Astrocyte (in vitro differentiated cells and primary cell): ENCODE results near the gene NXPE3. TPM values are rescaled to one million over a fixed set of nuclear protein-coding genes. Genes with fewer than 3 reads are reported as not detected.
A peak's percentile ranks its signal among the peaks of the same experiment; 100 is the strongest.

ENCODE experiments used
- DNase-seq: peaks from one replicate; pipeline ENCODE4 v3.0.0-alpha.2; 2010; ENCODE audit warnings: low read depth
- FAIRE-seq: peaks from 2 replicates; lab custom pipeline; 2011; peaks lifted over from hg19 to GRCh38; lab: Jason Lieb, UNC
- H2AFZ ChIP-seq: 2 replicates; pipeline ENCODE4 v1.6.0; 2012; ENCODE audit warnings: low read depth, low read length, inconsistent platforms
- H3K27ac ChIP-seq: 2 replicates; pipeline ENCODE4 v1.5.1; 2011; ENCODE audit warnings: low read depth, low read length, inconsistent platforms
- H3K27me3 ChIP-seq: 2 replicates; pipeline ENCODE4 v1.6.0; 2011; ENCODE audit warnings: low read length, inconsistent platforms; ENCODE audit not compliant: insufficient read depth
- H3K36me3 ChIP-seq: 2 replicates; pipeline ENCODE4 v1.5.1; 2011; ENCODE audit warnings: low read length, inconsistent platforms; ENCODE audit not compliant: insufficient read depth
- H3K4me1 ChIP-seq: 2 replicates; pipeline ENCODE4 v1.5.1; 2011; ENCODE audit warnings: low read length, inconsistent platforms; ENCODE audit not compliant: insufficient read depth
- H3K4me2 ChIP-seq: 2 replicates; pipeline ENCODE4 v1.6.0; 2012; ENCODE audit warnings: low read length, inconsistent platforms
- H3K4me3 ChIP-seq: 2 replicates; pipeline ENCODE4 v1.5.1; 2011; ENCODE audit warnings: low read depth, mild to moderate bottlenecking, low read length, inconsistent platforms; ENCODE audit not compliant: insufficient read depth
- H3K79me2 ChIP-seq: 2 replicates; pipeline ENCODE4 v1.6.0; 2012; ENCODE audit warnings: mild to moderate bottlenecking, low read length, inconsistent platforms; ENCODE audit not compliant: insufficient read depth
- H3K9ac ChIP-seq: 2 replicates; pipeline ENCODE4 v1.6.0; 2012; ENCODE audit warnings: mild to moderate bottlenecking, low read length, inconsistent platforms
- H3K9me3 ChIP-seq: 2 replicates; pipeline ENCODE4 v1.5.1; 2012; ENCODE audit warnings: low read depth, mild to moderate bottlenecking, low read length, inconsistent platforms; ENCODE audit not compliant: insufficient read depth
- H4K20me1 ChIP-seq: 2 replicates; pipeline ENCODE4 v1.6.0; 2012; ENCODE audit warnings: low read length, inconsistent platforms; ENCODE audit not compliant: insufficient read depth
- H3K27ac Mint-ChIP-seq: one replicate; pipeline ENCODE4 v1.8.0; 2021; ENCODE audit warnings: mild to moderate bottlenecking, mixed read lengths; ENCODE audit not compliant: unreplicated experiment
- H3K27me3 Mint-ChIP-seq: one replicate; pipeline ENCODE4 v1.8.0; 2021; ENCODE audit warnings: low read depth, mixed read lengths; ENCODE audit not compliant: unreplicated experiment
- H3K36me3 Mint-ChIP-seq: one replicate; pipeline ENCODE4 v1.8.0; 2021; ENCODE audit warnings: low read depth, mixed read lengths; ENCODE audit not compliant: unreplicated experiment
- H3K4me1 Mint-ChIP-seq: one replicate; pipeline ENCODE4 v1.8.0; 2021; ENCODE audit warnings: low read depth, mixed read lengths; ENCODE audit not compliant: unreplicated experiment
- H3K4me3 Mint-ChIP-seq: one replicate; pipeline ENCODE4 v1.8.0; 2021; ENCODE audit warnings: mild to moderate bottlenecking, moderate library complexity, mixed read lengths; ENCODE audit not compliant: unreplicated experiment
- H3K9me3 Mint-ChIP-seq: one replicate; pipeline ENCODE4 v1.8.0; 2021; ENCODE audit warnings: mild to moderate bottlenecking, mixed read lengths; ENCODE audit not compliant: unreplicated experiment
- CTCF ChIP-seq: IDR thresholded peaks from 2 replicates; pipeline ENCODE4 v1.5.1; 2011; ENCODE audit warnings: low read depth, mild to moderate bottlenecking, inconsistent platforms, low read length, moderate library complexity; ENCODE audit not compliant: insufficient read depth
- EZH2 ChIP-seq: IDR thresholded peaks from 2 replicates; pipeline ENCODE4 v1.6.1; 2012; ENCODE audit warnings: mild to moderate bottlenecking, low read length, inconsistent platforms; ENCODE audit not compliant: insufficient read depth
- total RNA-seq: library from RNA; stranded (reverse); gene quantifications from 2 replicates; pipeline ENCODE4 v1.2.1, GENCODE V29; 2021

The NXPE3 gene
- total RNA-seq, 1 donor from 2014 or later: 46.4 TPM

DNA sequence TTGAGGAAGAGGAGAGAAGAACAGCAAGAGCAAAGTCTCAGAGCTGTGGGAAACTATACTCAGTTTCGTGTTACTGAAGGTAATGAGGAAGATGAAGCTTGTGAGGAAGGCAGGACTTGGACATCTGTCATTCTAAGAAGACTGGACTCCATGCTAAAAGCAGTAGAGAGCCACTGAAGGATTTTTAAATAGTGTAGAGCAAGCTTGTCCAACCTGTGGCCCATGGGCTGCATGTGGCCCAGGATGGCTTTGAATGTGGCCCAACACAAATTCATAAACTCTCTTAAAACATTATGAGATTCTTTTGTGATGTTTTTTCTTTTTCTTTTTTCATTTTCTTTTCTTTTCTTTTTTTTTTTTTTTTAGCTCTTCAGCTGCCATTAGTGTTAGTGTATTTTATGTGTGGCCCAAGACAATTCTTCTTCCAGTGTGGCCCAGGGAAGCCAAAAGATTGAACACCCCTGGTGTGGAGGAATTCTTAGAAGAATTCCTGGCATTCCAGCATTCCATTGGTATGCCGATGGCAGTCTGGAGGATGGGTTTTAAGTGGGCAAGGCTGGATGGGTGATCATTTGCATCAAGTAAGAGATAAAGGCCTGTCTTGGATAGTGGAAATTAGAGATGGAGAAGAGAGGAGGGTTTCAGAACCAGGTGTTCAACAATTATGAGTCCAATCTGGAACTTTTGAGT, 63.4 kb downstream of the NXPE3 start:
- Mint-ChIP-seq H3K36me3 (no peaks in the 10 kb centered on the region), H3K4me1 (peaks cover 15% of the 10 kb centered on the region), H3K9me3 (no peaks in the 10 kb centered on the region), H3K27me3 (no peaks in the 10 kb centered on the region), H3K4me3 (no peak overlapping the region), H3K27ac (peak overlapping the region; percentile 83)
- H3K79me2 ChIP-seq: no peaks in the 10 kb centered on the region
- FAIRE-seq (no peak), DNase-seq (peak; percentile 46)
- H2AFZ ChIP-seq: no peak overlapping the region
- no peaks in the 10 kb centered on the region for H3K9me3 ChIP-seq
- no peaks in the 10 kb centered on the region for H3K36me3 ChIP-seq
- no peak overlapping the region for H3K27ac ChIP-seq
- TF ChIP-seq CTCF (no peak), EZH2 (no peak)
- H3K27me3 ChIP-seq: no peaks in the 10 kb centered on the region
- no peak overlapping the region for H3K4me2 ChIP-seq
- H3K4me1 ChIP-seq: peaks cover 8% of the 10 kb centered on the region
- H3K9ac ChIP-seq: no peak overlapping the region
- H3K4me3 ChIP-seq: no peak overlapping the region
- H4K20me1 ChIP-seq: no peaks in the 10 kb centered on the region

- no peak overlapping the region for H3K27ac ChIP-seq
- H3K4me2 ChIP-seq: no peak overlapping the region
- no peak for DNase-seq
- peak overlapping the region; percentile 79 for H3K27ac Mint-ChIP-seq
- H3K4me1 ChIP-seq: peaks cover 8% of the 10 kb centered on the region
- no peaks in the 10 kb centered on the region for H3K36me3 Mint-ChIP-seq
- no peak overlapping the region for H3K4me3 ChIP-seq
- H3K79me2 ChIP-seq: no peaks in the 10 kb centered on the region
- H4K20me1 ChIP-seq: no peaks in the 10 kb centered on the region
- H3K27me3 ChIP-seq: no peaks in the 10 kb centered on the region
- no peaks in the 10 kb centered on the region for H3K9me3 ChIP-seq
- no peak for FAIRE-seq
- TF ChIP-seq EZH2 (no peak), CTCF (no peak)
- peaks cover 17% of the 10 kb centered on the region for H3K4me1 Mint-ChIP-seq
- no peak overlapping the region for H3K9ac ChIP-seq
- no peak overlapping the region for H2AFZ ChIP-seq
- no peaks in the 10 kb centered on the region for H3K27me3 Mint-ChIP-seq
- no peaks in the 10 kb centered on the region for H3K36me3 ChIP-seq
- no peaks in the 10 kb centered on the region for H3K9me3 Mint-ChIP-seq
- no peak overlapping the region for H3K4me3 Mint-ChIP-seq
Measured at GRCh38 chr3:101842935-101843330, 63.9 kb downstream of the NXPE3 start.

DNA sequence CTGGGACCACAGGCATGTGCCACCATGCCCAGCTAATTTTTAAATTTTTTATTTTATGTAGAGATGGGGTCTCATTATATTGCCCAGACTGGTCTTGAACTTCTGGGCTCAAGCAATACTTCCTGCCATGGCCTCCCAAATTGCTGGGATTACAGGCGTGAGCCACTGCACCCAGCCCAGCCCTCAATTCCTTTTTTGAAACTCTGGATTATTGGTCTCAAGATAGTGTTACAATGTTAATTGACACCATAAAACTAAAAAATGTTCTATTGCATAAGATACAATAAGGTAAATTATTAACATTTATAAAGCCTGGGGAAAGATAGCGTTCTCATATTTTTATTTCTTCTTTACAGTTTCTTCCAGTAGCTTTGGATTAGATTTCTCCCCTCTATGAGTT, 66.4 kb downstream of the NXPE3 start:
- Mint-ChIP-seq H3K27ac (no peak overlapping the region), H3K4me1 (peaks cover 19% of the 10 kb centered on the region), H3K27me3 (no peaks in the 10 kb centered on the region), H3K36me3 (peaks cover 2% of the 10 kb centered on the region), H3K4me3 (no peak overlapping the region), H3K9me3 (no peaks in the 10 kb centered on the region)
- FAIRE-seq (no peak), DNase-seq (no peak)
- Histone ChIP-seq H3K4me1 (peaks cover 8% of the 10 kb centered on the region), H3K4me2 (no peak overlapping the region), H3K4me3 (no peak overlapping the region), H3K79me2 (peaks cover 11% of the 10 kb centered on the region), H3K9me3 (no peaks in the 10 kb centered on the region), H3K9ac (no peak overlapping the region), H3K27ac (no peak overlapping the region), H4K20me1 (peaks cover 8% of the 10 kb centered on the region), H3K27me3 (no peaks in the 10 kb centered on the region), H2AFZ (no peak overlapping the region), H3K36me3 (no peaks in the 10 kb centered on the region)
- TF ChIP-seq EZH2: no peak
- TF ChIP-seq CTCF: no peak
